Natural killer cell (primary cell): ENCODE measurements around the gene SLC36A2. TPM values are rescaled to one million over a fixed set of nuclear protein-coding genes. Genes with fewer than 3 reads are reported as not detected.

Experiments
- ATAC-seq, 3 donors: fragments of 150-1000 bp in 2 of 3; fragments of 200-7000 bp in 1 of 3; cut with Tn5 transposase; 1 replicate in 1 of 3; 2 replicates in 2 of 3; pipeline ENCODE4 v1.10.0; 2021; ENCODE audit warnings: mild to moderate bottlenecking in 2 of 3, moderate library complexity in 2 of 3
- DNase-seq, 2 donors: peaks; one replicate each; pipeline versions ENCODE4 v3.0.0 to v3.0.0-alpha.2; 2013 to 2021; ENCODE audit warnings: mixed read lengths in 1 of 2
- H3K27ac ChIP-seq: one replicate; pipeline ENCODE4 v1.5.1; 2013; ENCODE audit warnings: mild to moderate bottlenecking, low read length
- H3K27me3 ChIP-seq: one replicate; pipeline ENCODE4 v1.6.1; 2013; ENCODE audit warnings: low read length; ENCODE audit not compliant: control insufficient read depth, insufficient read depth
- H3K36me3 ChIP-seq: one replicate; pipeline ENCODE4 v1.6.1; 2013; ENCODE audit warnings: low read length; ENCODE audit not compliant: control insufficient read depth, insufficient read depth
- H3K4me1 ChIP-seq: one replicate; pipeline ENCODE4 v1.6.1; 2013; ENCODE audit warnings: low read length; ENCODE audit not compliant: control insufficient read depth, insufficient read depth
- H3K4me3 ChIP-seq: one replicate; pipeline ENCODE4 v1.5.1; 2013; ENCODE audit warnings: low read length
- H3K9me3 ChIP-seq: one replicate; pipeline ENCODE4 v1.6.1; 2013; ENCODE audit warnings: low read length; ENCODE audit not compliant: control insufficient read depth, insufficient read depth
- H3K27ac Mint-ChIP-seq, 2 donors: one replicate each; pipeline ENCODE4 v1.8.0; 2022; ENCODE audit warnings: mild to moderate bottlenecking in 2 of 2, mixed read lengths in 2 of 2, moderate library complexity in 1 of 2
- H3K27me3 Mint-ChIP-seq, 2 donors: one replicate each; pipeline ENCODE4 v1.8.0; 2022; ENCODE audit warnings: low read depth in 2 of 2, mixed read lengths in 2 of 2
- H3K36me3 Mint-ChIP-seq: one replicate; pipeline ENCODE4 v1.8.0; 2022; ENCODE audit warnings: mixed read lengths
- H3K4me1 Mint-ChIP-seq, 2 donors: one replicate each; pipeline ENCODE4 v1.8.0; 2022; ENCODE audit warnings: mixed read lengths in 2 of 2
- H3K4me3 Mint-ChIP-seq: one replicate; pipeline ENCODE4 v1.8.0; 2022; ENCODE audit warnings: mild to moderate bottlenecking, moderate library complexity, mixed read lengths
- H3K9me3 Mint-ChIP-seq, 2 donors: one replicate each; pipeline ENCODE4 v1.8.0; 2022; ENCODE audit warnings: mixed read lengths in 2 of 2
- CTCF ChIP-seq: fragments of 200-600 bp; IDR thresholded peaks from one replicate; pipeline ENCODE4 v1.8.0; 2022; ENCODE audit warnings: antibody characterized with exemption
- WGBS: methylation state at CpG from one replicate; pipeline ENCODE4 v1.1.7; 2013; ENCODE audit warnings: missing lambda C conversion rate; ENCODE audit not compliant: insufficient coverage; 5-methylcytosine and 5-hydroxymethylcytosine counted together
- intact Hi-C: fragments of 100-400 bp; cut with micrococcal nuclease; formaldehyde crosslinking; loops from one replicate; pipeline ENCODE4 v1.14.2; 2022
- total RNA-seq, 4 donors: library from RNA; stranded (reverse); fragments of 120-200 nt in 1 of 4; gene quantifications; one replicate each; pipeline versions ENCODE4 v1.2.3 to v1.2.4, GENCODE V29; 2013 to 2022

SLC36A2 gene
- total RNA-seq, 3 donors from 2014 or later (not counting 1 experiment from before 2014, with no cell fraction given): not detected

GRCh38 chr5:151283120-151283825 lies 64.1 kb downstream of the SLC36A2 start:
- Histone ChIP-seq H3K4me1 (no peaks in the 10 kb centered on the region), H3K9me3 (no peaks in the 10 kb centered on the region), H3K36me3 (no peaks in the 10 kb centered on the region), H3K27ac (no peak overlapping the region), H3K27me3 (no peaks in the 10 kb centered on the region), H3K4me3 (no peak overlapping the region)
- Mint-ChIP-seq H3K4me3 (no peak overlapping the region), H3K27me3 (peaks cover 4 to 9% of the 10 kb centered on the region in 2 donors), H3K4me1 (peaks cover 0 to 5% of the 10 kb centered on the region in 2 donors), H3K9me3 (no peaks in the 10 kb centered on the region), H3K36me3 (no peaks in the 10 kb centered on the region), H3K27ac (no peak overlapping the region)
- WGBS: 91% methylated on average over 4 of the region's 4 CpGs
- intact Hi-C loops: no loop called here
- ATAC-seq: no peak
- no peak for TF ChIP-seq CTCF
- no peak for DNase-seq

DNA sequence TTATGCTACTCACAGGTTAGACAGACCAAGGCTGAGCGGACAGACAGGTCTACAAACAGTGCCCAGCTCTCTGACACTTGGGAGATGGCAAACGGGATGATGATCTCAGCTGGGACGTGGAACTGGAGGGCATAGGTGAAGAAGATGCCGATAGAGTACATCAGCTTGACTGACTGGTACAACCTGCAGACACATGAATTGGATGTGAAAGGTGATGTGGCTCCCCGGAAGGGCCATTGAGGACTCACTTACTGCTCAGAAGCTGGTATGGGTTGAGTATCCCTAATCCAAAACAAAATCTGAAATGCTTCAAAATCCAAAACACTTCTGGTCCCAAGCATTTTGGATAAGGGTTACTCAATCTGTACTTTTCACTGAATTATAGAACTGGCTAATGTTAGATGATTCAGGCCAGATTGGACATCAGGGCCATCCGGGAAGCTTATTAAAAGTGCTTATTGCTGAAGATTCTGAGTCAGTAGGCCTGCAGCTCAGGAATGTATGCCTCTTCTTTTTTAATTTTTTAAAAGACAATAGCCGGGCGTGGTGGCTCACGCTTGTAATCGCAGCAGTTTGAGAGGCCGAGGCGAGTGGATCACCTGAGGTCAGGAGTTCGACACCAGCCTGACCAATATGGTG lies 66.2 kb downstream of the SLC36A2 start:
- Mint-ChIP-seq H3K4me3 (no peak overlapping the region), H3K36me3 (no peaks in the 10 kb centered on the region), H3K9me3 (no peaks in the 10 kb centered on the region), H3K4me1 (peaks cover 0 to 5% of the 10 kb centered on the region in 2 donors), H3K27ac (no peak overlapping the region), H3K27me3 (peaks cover 6 to 22% of the 10 kb centered on the region in 2 donors)
- WGBS: 94% methylated on average over 13 of the region's 13 CpGs
- ATAC-seq (no peak), DNase-seq (no peak)
- intact Hi-C loops: no loop called here
- no peaks in the 10 kb centered on the region for H3K9me3 ChIP-seq
- H3K27ac ChIP-seq: no peak overlapping the region
- no peaks in the 10 kb centered on the region for H3K27me3 ChIP-seq
- TF ChIP-seq CTCF: no peak
- H3K36me3 ChIP-seq: no peaks in the 10 kb centered on the region
- H3K4me1 ChIP-seq: no peaks in the 10 kb centered on the region
- no peak overlapping the region for H3K4me3 ChIP-seq

GRCh38 chr5:151280443-151280842 lies 66.9 kb downstream of the SLC36A2 start:
- Histone ChIP-seq H3K4me3 (no peak overlapping the region), H3K4me1 (no peaks in the 10 kb centered on the region), H3K36me3 (no peaks in the 10 kb centered on the region), H3K9me3 (no peaks in the 10 kb centered on the region), H3K27me3 (no peaks in the 10 kb centered on the region), H3K27ac (no peak overlapping the region)
- WGBS: no CpG with 5 or more reads among the region's 2 CpGs
- H3K27ac Mint-ChIP-seq: no peak overlapping the region
- no peaks in the 10 kb centered on the region for H3K36me3 Mint-ChIP-seq
- H3K9me3 Mint-ChIP-seq: no peaks in the 10 kb centered on the region
- peaks cover 0 to 2% of the 10 kb centered on the region in 2 donors for H3K4me1 Mint-ChIP-seq
- DNase-seq: no peak
- intact Hi-C loops: no loop called here
- H3K4me3 Mint-ChIP-seq: no peak overlapping the region
- TF ChIP-seq CTCF: no peak
- no peak for ATAC-seq
- peaks cover 6 to 18% of the 10 kb centered on the region in 2 donors for H3K27me3 Mint-ChIP-seq
